ENCODE results near the gene NRG2. TPM values are rescaled to one million over a fixed set of nuclear protein-coding genes. Genes with fewer than 3 reads are reported as not detected.

The NRG2 gene
- total and polyA plus RNA-seq, 2 of the 4 experiments (the other 2 are of a cell fraction) = 0.18 TPM; not detected in 1

DNA sequence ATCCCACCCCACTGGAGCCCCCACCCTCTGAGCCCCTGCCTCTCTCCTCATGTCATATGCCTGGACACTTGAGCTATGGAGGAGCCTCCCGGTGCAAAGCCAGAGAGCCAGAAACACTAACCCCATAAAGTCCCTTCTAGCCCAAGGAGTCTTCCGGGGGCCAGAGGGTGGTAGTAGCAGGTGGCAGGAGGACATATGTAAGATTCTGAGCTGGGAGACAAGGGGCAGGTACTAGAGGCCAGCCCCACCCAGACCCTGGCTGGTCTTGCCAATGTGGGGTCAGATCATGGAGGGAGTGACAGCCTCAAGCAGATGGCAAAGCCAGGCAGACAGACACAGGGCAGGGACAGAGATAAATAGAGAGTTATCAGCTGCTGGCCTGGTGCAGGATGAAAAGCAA, 184.1 kb downstream of the NRG2 start:
- H3K4ac ChIP-seq (ENCODE audit: low read depth, low read length) = no peak overlapping the region
- no peak overlapping the region for H3K18ac ChIP-seq (ENCODE audit: low read depth, low read length)
- H2BK20ac ChIP-seq (ENCODE audit: low read depth, low read length) = no peak overlapping the region
- no peak overlapping the region for H2AFZ ChIP-seq (replicated peaks; ENCODE audit: low read length, poor library complexity)
- WGBS, 2 experiments (ENCODE audit: extremely low coverage in 2 of 2, insufficient read length in 1 of 2) = no CpG with 5 or more reads among the region's 2 CpGs
- no peak overlapping the region for H3K27ac ChIP-seq (ENCODE audit: insufficient read depth, low read length)
- H3K4me1 ChIP-seq (ENCODE audit: control insufficient read depth, insufficient read depth, low read length) = no peaks in the 10 kb centered on the region
- no peak overlapping the region for H3K4me2 ChIP-seq (ENCODE audit: low read depth, low read length)
- no peak overlapping the region for H3K23ac ChIP-seq (ENCODE audit: low read depth, low read length)
- H3K9ac ChIP-seq (ENCODE audit: low read depth, low read length) = no peak overlapping the region
- CTCF ChIA-PET = no interaction called here
- H4K5ac ChIP-seq (ENCODE audit: low read depth, low read length) = no peak overlapping the region
- no peak for ATAC-seq (ENCODE audit: low read depth)
- H3K27me3 ChIP-seq (ENCODE audit: control insufficient read depth, insufficient read depth, low read length) = peaks cover 76% of the 10 kb centered on the region
- H2BK15ac ChIP-seq (ENCODE audit: low read depth, low read length) = no peak overlapping the region
- no peak overlapping the region for H2BK120ac ChIP-seq (ENCODE audit: low read depth, low read length)
- H3K36me3 ChIP-seq (ENCODE audit: control insufficient read depth, insufficient read depth, low read length) = no peaks in the 10 kb centered on the region
- H3K14ac ChIP-seq (replicated peaks; ENCODE audit: low read depth, low read length) = no peak overlapping the region
- H2BK5ac ChIP-seq (ENCODE audit: low read depth, low read length, poor library complexity, severe bottlenecking) = no peak overlapping the region
- H4K20me1 ChIP-seq (ENCODE audit: insufficient read depth, low read length) = no peaks in the 10 kb centered on the region
- no peak overlapping the region for H3K56ac ChIP-seq (ENCODE audit: extremely low read depth, insufficient read depth, low read length)
- POLR2A ChIA-PET (ENCODE audit: unreplicated experiment) = no interaction called here
- no peak overlapping the region for H4K8ac ChIP-seq (ENCODE audit: low read depth in 2 of 2, low read length in 2 of 2)
- dilution Hi-C loops (cut with HindIII; ENCODE audit: low sequenced_read_pairs, unreplicated experiment) (no loop called here), in situ Hi-C loops (cut with MboI; ENCODE audit: low sequenced_read_pairs) (no loop called here), intact Hi-C loops (cut with micrococcal nuclease) (no loop called here)
- H3K4me3 ChIP-seq (ENCODE audit: insufficient read depth, low read depth, low read length) = no peak overlapping the region
- 0 out of 2 replicates have a peak, but pooled peaks cover 4% of the 10 kb centered on the region for H3K9me1 ChIP-seq (ENCODE audit: insufficient read depth, low read length)
- DNase-seq = no peak
- no peak overlapping the region for H2AK5ac ChIP-seq (ENCODE audit: low read depth, low read length)
- H3K9me3 ChIP-seq (ENCODE audit: control insufficient read depth, insufficient read depth, low read length) = no peaks in the 10 kb centered on the region
- no peak overlapping the region for H2AK9ac ChIP-seq (replicated peaks; ENCODE audit: low read depth, low read length, poor library complexity)
- no peak for TF ChIP-seq CHD1 (IDR thresholded peaks at IDR 0.05; ENCODE audit: low read depth, low read length)
- TF ChIP-seq FOS (IDR thresholded peaks at IDR 0.05; ENCODE audit: low read depth, low read length) = no peak
- TF ChIP-seq NFE2L2 (IDR thresholded peaks at IDR 0.05; ENCODE audit: low read depth, low read length) = no peak
- no peak for TF ChIP-seq MAZ (IDR thresholded peaks at IDR 0.05; ENCODE audit: borderline replicate concordance, low read depth, low read length)
- no peak overlapping the region for H4K91ac ChIP-seq (ENCODE audit: insufficient read depth, low read depth, low read length)
- BruUV-seq (replicated peaks) = no TSS peak
- H3K79me1 ChIP-seq (ENCODE audit: low read depth in 1 of 2, low read length in 2 of 2) = no peaks in the 10 kb centered on the region

Measured in IMR-90 (cell line).